Cerebellar cortex (tissue), 1 donor: Measurements from ENCODE around the gene KDM4D.
"Not testable (repeated sequence)": the region's sequence is repeated elsewhere in the genome, so short reads cannot be mapped to it uniquely, and the experiment has no call there.

Experiments
- DNase-seq: peaks from one replicate; pipeline ENCODE4 v3.0.0-alpha.2; 2015; ENCODE audit warnings: low spot score

KDM4D gene

DNA sequence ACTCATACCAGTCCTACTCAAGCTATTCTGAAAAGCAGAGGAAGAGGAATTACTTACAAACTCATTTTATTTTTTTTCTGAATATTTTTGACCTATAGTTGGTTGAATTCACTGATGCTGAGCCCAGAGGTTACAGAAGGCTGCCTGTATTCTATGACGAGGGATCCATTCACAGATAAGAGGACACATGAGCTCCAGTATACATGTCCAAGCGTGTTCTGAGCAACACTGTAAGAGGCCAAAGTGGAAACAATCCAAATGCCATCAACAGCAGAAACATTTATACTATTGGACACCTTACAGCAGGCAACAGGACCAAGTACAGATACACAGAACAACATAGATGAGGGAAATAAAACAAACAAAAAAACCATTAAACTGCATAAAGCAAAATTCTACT is 61.8 kb downstream of the KDM4D start:
- DNase-seq = no peak

- not testable (repeated sequence) for DNase-seq
Observed at GRCh38 chr11:95037356-95038035, 64.0 kb downstream of the KDM4D start.

DNA sequence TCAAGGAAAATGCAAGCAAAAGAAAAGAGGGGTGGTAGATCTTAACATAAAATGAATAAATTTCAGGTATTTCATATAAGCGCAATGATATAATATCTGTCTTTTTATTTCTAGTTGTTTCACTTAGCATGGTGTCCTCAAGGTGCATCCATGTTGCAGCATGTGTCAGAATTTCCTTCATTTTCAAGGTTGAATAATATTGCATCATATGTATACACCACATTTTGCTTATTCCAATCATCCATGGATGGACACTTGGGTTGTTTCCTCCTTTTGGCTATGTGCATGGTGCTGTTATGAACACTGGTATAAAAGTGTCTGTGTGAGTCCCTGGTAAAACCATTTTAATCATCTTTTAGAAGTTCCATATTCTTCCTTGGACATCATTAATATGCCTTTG is 68.7 kb downstream of the KDM4D start:
- no peak for DNase-seq

DNA sequence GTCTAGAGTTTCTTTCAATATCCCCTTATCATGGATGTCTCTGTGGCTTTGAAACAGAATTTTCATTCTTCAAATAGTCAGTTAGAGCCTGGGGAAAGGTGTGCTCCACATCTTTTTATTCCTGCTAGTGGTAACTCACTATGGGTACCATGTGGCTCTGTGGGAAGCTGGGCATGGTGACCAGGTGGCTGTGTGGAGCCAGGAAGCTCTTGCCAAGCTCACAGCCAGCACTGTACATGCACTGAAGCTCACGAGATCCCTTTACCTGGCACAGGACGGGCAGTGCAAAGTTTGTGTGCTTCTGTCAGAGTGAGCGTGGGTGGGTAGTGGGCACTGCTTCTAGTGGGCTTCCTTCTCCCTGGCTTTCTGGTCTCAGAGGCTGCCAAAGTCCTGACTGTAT is 69.4 kb downstream of the KDM4D start:
- DNase-seq = no peak

- DNase-seq = no peak
Observed at GRCh38 chr11:95044010-95044409, 70.5 kb downstream of the KDM4D start.

- DNase-seq = no peak
Observed at GRCh38 chr11:95045812-95046211, 72.3 kb downstream of the KDM4D start.
